Retinal pigment epithelial cell (primary cell): Measurements from ENCODE around the gene SSTR1.
"Not testable (repeated sequence)": the region's sequence is repeated elsewhere in the genome, so short reads cannot be mapped to it uniquely, and the experiment has no call there.

Experiments used
- DNase-seq: peaks from one replicate; pipeline ENCODE4 v3.0.0-alpha.2; 2010; ENCODE audit warnings: low read depth
- H3K4me3 ChIP-seq: 2 replicates; pipeline ENCODE4 v1.5.1; 2011; ENCODE audit warnings: mild to moderate bottlenecking, low read length, control low read depth, moderate library complexity
- CTCF ChIP-seq: conservative IDR thresholded peaks from 2 replicates; pipeline ENCODE4 v1.5.1; 2011; ENCODE audit warnings: low read depth, low read length, control low read depth, inconsistent platforms

The SSTR1 gene

GRCh38 chr14:38184132-38184531, 23.6 kb upstream of the SSTR1 start:
- TF ChIP-seq CTCF = no peak
- DNase-seq = no peak

DNA sequence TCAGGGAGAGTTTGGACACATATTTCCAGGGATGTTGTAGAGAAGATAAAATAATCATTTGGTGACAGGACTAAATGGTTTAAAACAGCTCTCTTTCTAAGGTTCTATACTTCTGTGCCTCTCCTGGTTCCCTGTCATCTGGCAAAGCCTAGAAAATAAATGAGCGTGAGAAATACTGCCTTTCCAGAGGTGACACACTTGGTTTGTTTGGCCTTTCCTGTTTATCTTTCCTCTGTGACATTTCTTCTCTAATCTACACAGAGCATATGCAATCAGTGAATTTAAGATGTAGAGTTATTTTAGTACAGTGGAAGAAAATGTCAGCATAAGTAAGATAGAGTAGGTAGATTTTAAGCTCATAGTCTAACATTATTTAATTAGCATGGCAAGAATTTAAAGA, 22.0 kb upstream of the SSTR1 start:
- H3K4me3 ChIP-seq = no peak overlapping the region
- TF ChIP-seq CTCF = no peak
- no peak for DNase-seq

More at GRCh38 chr14:38184132-38184531, 23.6 kb upstream of the SSTR1 start:
- no peak overlapping the region for H3K4me3 ChIP-seq

DNA sequence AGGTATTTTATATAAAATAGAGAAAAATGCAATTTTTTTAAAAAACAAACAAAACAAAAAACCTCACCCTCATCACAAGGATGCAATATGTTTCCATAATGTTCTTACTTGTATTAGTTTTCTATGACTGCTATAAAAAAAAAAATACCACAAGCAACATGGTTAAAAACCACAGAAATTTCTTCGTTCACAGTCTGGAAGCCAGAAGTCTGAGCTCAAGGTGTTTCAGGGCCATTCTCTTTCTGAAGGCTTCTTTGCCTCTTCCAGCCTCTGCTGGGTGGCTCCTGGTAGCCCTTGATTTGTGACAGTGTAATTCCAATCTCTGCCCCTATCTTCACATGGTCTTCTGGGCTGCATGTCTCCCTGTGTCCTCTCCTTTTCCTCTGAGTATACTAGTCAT, 21.5 kb upstream of the SSTR1 start:
- DNase-seq = no peak
- no peak overlapping the region for H3K4me3 ChIP-seq
- no peak for TF ChIP-seq CTCF

DNA sequence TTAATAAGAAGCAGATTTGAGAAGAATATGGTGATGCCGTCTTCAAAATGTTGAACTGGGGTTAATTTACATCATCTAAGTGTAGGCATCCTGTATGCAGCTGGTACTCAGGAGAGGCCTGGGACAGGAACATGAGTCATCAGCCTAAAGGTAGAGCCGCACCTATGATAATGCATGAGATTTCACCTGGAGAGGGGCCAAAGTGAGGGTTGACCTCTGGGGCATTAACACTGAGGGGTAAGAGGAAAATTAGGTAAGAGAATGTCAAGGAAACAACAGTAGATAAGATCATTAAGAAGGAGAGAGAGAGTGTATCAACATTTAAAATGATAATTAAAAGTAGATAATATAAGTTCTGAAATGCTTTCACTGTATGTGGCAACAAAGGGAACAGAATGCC, 20.2 kb upstream of the SSTR1 start:
- H3K4me3 ChIP-seq = no peak overlapping the region
- TF ChIP-seq CTCF = no peak
- no peak for DNase-seq

DNA sequence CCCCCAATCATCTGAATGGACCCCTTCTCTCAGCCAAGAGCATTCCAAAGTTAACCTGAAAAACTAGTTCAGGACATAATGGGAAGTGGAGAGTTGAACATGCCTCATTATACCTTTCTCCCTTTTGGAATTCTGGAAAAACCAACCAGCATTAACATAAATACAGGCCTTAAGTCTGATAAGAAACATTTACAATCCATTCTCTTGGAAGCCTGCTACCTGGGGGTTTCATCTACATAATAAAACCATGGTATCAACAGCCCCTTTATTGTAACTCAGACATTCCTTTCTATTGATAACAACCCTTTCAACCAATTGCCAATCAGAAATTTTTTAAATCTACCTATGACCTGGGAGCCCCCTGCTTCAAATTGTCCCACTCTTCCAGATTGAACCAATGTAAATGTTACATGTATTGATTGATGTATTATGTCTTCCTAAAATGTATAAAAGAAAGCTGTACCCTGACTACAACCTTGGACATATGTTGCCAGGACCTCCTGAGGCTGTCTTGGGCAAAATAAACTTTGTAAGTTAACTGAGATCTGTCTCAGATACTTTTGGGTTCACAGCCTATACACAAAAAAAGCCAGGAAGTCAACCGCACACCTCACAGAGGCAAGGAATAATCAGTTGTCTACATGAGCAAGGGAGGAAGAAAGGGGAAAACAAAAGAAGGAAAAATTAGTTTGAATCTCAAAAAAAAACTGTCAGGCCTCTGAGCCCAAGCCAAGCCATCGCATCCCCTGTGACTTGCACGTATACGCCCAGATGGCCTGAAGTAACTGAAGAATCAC, 17.6 kb upstream of the SSTR1 start:
- no peak overlapping the region for H3K4me3 ChIP-seq

DNA sequence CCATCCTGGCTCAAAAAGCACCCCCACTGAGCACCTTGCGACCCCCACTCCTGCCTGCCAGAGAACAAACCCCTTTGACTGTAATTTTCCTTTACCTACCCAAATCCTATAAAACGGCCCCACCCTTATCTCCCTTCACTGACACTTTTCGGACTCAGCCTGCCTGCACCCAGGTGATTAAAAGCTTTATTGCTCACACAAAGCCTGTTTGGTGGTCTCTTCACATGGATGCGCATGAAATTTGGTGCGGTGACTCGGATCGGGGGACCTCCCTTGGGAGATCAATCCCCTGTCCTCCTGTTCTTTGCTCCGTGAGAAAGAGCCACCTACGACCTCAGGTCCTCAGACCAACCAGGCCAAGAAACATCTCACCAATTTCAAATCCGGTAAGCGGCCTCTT, 16.9 kb upstream of the SSTR1 start:
- DNase-seq, H3K4me3 ChIP-seq: not testable (repeated sequence)

More for the DNA sequence above, 17.6 kb upstream of the SSTR1 start:
- DNase-seq = no peak
- no peak for TF ChIP-seq CTCF

- DNase-seq, H3K4me3 ChIP-seq: not testable (repeated sequence)
These were observed 16.2 kb upstream of the SSTR1 start for GRCh38 chr14:38191491-38191890.

DNA sequence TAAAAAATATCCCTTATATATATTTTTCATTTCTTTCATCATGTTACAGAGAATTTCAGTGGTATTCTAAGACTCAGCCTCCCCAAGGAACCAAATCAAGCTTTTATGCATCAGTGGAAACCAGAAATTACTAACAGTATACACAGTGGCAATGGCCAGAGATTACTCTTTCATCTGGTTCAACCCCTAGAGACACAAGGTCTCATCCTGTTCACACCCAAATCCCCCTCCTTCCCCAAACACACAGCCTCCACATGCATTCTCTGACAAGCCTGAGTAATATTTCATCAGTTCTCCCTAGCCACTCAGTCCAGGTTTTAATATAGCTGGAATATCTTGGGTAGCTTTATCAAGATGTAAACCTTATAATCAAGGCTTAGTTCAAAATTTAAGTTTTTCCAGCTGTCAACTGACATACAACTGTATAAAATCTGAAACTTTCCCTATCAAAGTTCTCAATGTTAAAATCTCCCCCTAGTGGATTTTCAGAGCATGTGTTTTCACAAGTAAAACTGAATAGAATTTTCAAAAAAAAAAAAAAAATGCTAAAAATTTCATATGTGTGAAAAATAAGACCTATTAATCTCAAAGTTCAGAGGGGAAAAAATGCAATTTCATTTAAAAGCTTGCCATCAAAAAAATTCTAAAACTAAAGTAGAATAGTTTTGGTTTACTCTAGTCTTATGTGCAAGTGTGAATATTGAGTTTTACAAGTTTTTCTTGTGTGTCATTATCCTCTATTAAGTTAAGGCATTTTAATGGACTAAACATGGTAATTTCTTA, 10.5 kb upstream of the SSTR1 start:
- TF ChIP-seq CTCF = peak; percentile 53
- no peak for DNase-seq

More for the DNA sequence above, 10.5 kb upstream of the SSTR1 start:
- H3K4me3 ChIP-seq = no peak overlapping the region
